GM19395 (cell line): ENCODE measurements around the gene DAGLA.

Experiments used
- ATAC-seq: cut with Tn5 transposase; IDR thresholded peaks from one replicate; pipeline ENCODE4 v1.9.1; 2021; ENCODE audit warnings: mild to moderate bottlenecking, moderate library complexity; ENCODE audit not compliant: unreplicated experiment

The DAGLA gene

GRCh38 chr11:61778357-61778886, 98.2 kb downstream of the DAGLA start:
- ATAC-seq = no peak

DNA sequence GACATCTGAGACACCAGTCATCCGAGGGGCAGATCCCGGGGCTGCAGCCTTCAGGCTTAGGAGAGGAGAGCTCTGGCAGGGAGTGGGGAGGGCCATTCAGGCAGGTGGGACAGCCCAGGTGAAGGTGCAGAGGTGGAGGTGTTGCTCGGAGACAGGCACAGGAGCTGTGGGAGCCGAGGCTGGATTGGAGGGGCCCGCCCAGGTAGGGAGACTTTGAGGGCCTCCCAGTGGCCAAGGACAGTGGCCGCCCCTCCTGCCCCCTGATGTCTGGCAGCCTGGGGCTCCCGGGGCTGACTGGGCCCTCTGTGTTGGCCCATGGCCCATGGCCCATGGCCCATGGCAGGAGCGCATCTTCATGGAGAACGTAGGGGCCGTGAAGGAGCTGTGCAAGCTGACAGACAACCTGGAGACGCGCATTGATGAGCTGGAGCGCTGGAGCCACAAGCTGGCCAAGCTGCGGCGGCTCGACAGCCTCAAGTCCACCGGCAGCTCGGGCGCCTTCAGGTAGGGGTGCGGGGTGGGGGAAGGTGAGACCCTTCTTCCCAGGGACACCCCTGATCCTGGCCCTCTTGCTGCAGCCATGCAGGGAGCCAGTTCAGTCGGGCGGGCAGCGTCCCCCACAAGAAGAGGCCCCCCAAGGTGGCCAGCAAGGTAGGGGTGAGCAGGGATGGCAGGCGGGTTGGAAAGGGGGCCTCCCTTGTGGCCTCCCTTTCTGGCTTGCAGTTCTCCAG, 98.9 kb downstream of the DAGLA start:
- ATAC-seq = no peak

DNA sequence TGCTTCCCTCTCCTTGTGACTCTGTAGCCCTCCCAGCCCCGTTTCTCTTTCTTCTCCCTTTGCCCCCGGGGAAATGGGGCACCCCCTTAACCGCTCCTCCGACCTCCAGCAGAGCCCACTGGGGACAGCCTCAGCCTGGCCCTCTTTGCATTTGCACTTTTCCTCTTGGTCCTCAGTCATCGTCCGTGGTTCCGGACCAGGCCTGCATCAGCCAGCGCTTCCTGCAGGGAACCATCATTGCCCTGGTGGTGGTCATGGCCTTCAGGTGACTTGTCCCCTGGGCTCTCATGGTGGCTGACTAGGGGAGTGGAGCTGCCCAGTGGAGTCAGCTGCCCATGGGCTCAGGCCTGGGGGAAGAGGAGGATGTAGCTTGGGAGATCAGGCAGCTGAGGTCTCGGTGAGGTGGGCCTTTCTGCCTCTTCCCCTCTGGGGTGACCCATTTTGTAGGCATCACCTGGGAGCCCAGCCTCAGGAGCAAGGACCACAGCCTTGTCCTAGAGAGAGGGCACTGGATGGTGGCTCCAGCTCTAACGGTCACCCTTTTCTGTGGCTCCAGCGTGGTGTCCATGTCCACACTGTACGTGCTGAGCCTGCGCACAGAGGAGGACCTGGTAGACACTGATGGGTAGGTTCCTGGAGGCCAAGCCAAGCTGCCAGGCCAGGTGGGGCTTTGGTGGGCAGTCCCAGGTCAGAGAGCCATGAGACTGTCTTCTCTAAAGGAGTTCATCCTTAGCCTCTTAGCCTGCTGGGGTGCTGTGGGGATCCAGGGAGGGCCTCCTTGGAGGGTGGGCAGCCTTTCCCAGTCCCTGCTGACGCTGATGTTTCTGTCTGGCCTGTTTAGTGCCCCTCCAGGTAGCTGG, 99.7 kb downstream of the DAGLA start:
- no peak for ATAC-seq

GRCh38 chr11:61780581-61781162, 100.5 kb downstream of the DAGLA start:
- no peak for ATAC-seq

- ATAC-seq = no peak
Measured at GRCh38 chr11:61781585-61781984, 101.4 kb downstream of the DAGLA start.

- no peak for ATAC-seq
Measured at GRCh38 chr11:61782299-61782698, 102.1 kb downstream of the DAGLA start.

GRCh38 chr11:61782841-61783240, 102.7 kb downstream of the DAGLA start:
- no peak for ATAC-seq

- ATAC-seq = no peak
Measured at GRCh38 chr11:61783717-61784505, 103.7 kb downstream of the DAGLA start.

DNA sequence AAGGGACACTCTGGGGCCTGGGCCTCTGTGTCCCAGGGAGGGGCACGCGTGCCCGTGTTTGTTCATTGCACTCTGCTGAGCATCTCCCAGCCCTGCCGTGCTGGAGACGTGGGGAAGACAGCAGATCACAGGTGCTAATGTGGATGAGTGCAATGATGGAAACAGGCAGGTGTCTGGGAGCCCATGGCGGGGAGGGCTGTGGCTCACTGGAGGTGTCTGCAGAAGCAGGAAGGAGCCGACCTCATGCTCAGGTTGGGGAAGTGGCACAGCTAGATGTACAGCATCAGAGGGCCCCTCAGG, 104.3 kb downstream of the DAGLA start:
- no peak for ATAC-seq

GRCh38 chr11:61785837-61786402, 105.7 kb downstream of the DAGLA start:
- no peak for ATAC-seq

DNA sequence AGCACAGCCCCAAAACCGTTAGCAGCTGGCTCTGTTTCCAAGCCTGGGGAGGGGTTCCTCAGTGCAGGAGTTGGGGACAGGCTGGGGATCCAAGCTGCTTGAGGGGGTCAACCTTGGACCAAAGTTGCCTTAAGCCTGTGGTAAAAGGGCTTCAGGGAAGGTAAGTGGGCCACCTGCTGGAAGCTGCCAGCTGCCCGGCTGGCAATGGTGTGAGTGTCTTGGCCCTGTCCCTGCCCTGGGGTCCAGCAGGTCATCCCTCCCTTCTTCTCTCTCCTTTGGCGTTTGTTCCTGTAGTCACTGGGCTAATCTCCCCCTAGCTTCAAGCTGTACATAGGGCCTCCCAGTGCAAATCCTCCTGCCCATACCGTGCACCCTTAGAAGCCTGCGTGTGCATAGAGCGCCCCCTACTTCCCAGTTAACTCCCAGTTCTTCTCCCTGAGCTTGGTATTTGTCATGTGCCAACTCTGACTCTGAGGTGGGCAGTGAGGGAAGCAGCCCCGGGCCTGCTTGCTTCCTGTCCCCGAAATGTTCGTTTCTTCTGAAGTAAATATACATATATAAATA, 107.8 kb downstream of the DAGLA start:
- ATAC-seq = no peak

DNA sequence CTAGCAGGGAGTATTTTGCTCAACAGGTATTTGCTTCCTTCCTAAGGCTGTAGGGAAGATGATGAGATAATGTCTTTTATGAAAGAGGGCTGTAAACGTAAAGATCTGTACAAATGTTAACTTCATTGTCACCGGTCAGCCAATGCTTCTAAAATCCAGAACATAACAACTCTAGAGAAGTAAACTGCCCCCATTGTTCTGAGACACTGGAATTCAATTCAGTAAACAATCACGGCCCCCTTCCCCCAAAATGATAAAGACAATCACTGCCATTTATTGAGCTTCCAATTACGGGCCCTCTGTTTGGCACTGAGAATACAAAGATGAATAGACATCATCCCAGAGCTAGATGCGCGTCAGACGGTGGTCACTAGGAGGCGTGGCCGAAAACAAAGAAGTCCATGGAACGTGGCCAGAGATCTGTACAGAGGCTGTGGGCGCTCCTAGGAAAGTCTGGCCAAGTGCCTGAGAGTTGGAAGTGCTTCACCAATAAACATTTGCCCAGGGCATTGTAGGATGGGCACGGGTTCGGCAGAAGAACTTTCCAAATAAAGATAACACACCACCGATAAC, 111.6 kb downstream of the DAGLA start:
- peak; percentile 39 for ATAC-seq

DNA sequence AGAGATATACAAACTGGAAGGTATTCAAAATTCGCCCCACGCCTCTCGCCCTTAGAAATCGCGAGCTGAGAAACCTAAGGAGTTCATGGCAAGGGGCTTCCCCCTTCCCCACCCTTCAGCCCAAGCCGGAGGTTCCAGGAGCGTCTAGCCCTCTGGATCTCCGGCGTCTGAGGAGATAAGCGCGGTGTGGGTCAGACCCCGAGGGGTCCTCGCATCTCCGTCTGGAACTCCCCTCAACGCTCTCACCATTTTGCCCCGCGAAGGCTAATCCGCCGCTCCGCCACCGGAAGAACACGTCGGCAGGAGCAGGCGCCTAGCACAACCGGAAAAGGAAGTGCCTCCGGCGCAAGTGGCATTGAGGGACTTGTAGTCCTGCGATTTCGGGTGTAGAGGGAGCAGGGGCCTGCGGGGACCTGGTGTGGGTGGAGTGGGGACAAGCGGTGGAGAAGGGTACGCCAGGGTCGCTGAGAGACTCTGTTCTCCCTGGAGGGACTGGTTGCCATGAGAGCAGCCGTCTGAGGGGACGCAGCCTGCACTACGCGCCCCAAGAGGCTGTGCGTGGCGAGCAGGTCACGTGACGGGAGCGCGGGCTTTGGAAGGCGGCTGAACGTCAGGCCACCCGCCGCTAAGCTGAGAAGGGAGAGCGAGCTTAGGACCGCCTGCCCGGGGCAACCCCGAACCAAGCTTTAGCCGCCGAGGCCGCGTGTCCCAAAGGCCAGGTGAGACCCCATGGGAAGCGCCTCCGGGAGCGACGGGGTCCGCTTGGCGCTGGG, 112.3 kb downstream of the DAGLA start, which contains the start of the genes FEN1 and TMEM258:
Gene FEN1, plus strand, starts transcription at position 602 of the 773 bp plus-strand sequence. CDS start 2,451 bp downstream, outside the sequence.
Gene TMEM258, minus strand, starts transcription at position 290 of the 773 bp plus-strand sequence. Its CDS starts 41 bp downstream, at position 249.
- ATAC-seq = peak; percentile 87

DNA sequence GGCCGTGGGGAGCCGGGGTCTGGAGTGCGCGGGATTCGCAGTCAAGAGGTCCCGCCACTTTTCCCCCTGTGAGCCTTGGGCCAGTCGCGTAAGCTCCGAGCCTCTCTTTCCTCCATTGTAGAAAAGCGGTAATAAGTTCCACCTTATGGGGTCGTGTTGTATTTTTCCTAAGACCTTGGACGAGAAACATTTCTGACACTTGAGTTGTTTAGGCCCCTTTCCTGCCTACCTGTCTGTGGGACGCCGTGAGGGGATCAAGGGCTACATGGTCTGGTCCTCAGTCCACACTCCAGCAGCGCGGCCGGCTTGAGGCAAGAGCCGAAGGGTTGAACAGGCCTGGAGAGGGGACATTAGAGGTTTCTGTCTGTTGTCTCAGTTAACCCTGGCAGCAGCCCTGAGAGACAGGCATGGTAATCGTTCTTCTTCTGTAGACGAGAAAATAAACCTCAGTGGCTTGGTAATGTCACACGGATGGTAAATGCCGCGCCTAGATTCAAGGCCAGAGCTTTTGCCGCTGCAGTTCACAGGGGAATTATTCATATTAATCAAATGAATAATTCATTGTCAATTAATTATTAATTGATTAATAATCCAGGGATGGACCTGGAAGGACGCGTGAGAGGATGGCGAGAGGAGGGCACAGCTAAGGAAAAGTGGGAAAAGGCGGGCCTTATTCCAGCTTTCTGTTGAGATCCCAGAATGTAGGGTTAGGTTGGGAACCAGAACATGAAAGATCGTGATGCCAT, 113.1 kb downstream of the DAGLA start:
- ATAC-seq = peak; percentile 35

GRCh38 chr11:61793829-61794204, 113.6 kb downstream of the DAGLA start:
- ATAC-seq = no peak

GRCh38 chr11:61794579-61794978, 114.4 kb downstream of the DAGLA start:
- ATAC-seq = no peak

GRCh38 chr11:61795459-61795858, 115.3 kb downstream of the DAGLA start:
- no peak for ATAC-seq

DNA sequence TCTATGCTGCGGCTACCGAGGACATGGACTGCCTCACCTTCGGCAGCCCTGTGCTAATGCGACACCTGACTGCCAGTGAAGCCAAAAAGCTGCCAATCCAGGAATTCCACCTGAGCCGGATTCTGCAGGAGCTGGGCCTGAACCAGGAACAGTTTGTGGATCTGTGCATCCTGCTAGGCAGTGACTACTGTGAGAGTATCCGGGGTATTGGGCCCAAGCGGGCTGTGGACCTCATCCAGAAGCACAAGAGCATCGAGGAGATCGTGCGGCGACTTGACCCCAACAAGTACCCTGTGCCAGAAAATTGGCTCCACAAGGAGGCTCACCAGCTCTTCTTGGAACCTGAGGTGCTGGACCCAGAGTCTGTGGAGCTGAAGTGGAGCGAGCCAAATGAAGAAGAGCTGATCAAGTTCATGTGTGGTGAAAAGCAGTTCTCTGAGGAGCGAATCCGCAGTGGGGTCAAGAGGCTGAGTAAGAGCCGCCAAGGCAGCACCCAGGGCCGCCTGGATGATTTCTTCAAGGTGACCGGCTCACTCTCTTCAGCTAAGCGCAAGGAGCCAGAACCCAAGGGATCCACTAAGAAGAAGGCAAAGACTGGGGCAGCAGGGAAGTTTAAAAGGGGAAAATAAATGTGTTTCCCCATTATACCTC, 115.8 kb downstream of the DAGLA start:
- no peak for ATAC-seq
